OCI-LY7 (cell line): ENCODE data around the gene SLC25A25. TPM values are rescaled to one million over a fixed set of nuclear protein-coding genes. Genes with fewer than 3 reads are reported as not detected.

Source experiments
- BruUV-seq: library from RNA; stranded (reverse); fragments of 400-500 nt; replicated peaks from 2 replicates; lab custom pipeline; 2021; lab: Mats Ljungman, UMichigan
- CTCF ChIA-PET: fragments of 300-600 bp; sonication (Branson Sonifier 250); formaldehyde crosslinking; loops from one replicate; lab custom pipeline; 2022; ENCODE audit warnings: antibody characterized with exemption; ENCODE audit not compliant: unreplicated experiment; lab: Charles Lee
- POLR2A ChIA-PET: fragments of 300-600 bp; sonication (Branson Sonifier 250); formaldehyde crosslinking; loops from one replicate; lab custom pipeline; 2022; ENCODE audit warnings: antibody characterized with exemption; lab: Charles Lee
- DNase-seq: peaks from one replicate; pipeline ENCODE4 v3.0.0-alpha.2; 2015; ENCODE audit warnings: low spot score
- H2AFZ ChIP-seq: fragments of 200-600 bp; sonication (generic), shearing (Covaris generic); 2 replicates; pipeline ENCODE4 v1.6.1; 2014; ENCODE audit warnings: mild to moderate bottlenecking, antibody characterized with exemption, low read length, moderate library complexity
- H3K27ac ChIP-seq: fragments of 200-600 bp; sonication (generic); 2 replicates; pipeline ENCODE4 v1.5.1; 2014; ENCODE audit warnings: mixed run types, low read depth, mild to moderate bottlenecking, moderate library complexity, low read length, inconsistent platforms; ENCODE audit not compliant: poor library complexity, severe bottlenecking
- H3K36me3 ChIP-seq: fragments of 200-600 bp; sonication (generic); 2 replicates; pipeline ENCODE4 v1.6.1; 2014; ENCODE audit warnings: mild to moderate bottlenecking, antibody characterized with exemption, low read length, moderate library complexity, mixed read lengths; ENCODE audit not compliant: insufficient read depth
- H3K4me1 ChIP-seq: fragments of 200-600 bp; sonication (generic); 2 replicates; pipeline ENCODE4 v1.5.1; 2014; ENCODE audit warnings: mild to moderate bottlenecking, low read length; ENCODE audit not compliant: insufficient read depth, poor library complexity, severe bottlenecking
- H3K4me2 ChIP-seq: fragments of 200-600 bp; sonication (generic); 2 replicates; pipeline ENCODE4 v1.6.1; 2014; ENCODE audit warnings: mild to moderate bottlenecking, low read length
- H3K4me3 ChIP-seq: fragments of 200-600 bp; sonication (generic); 2 replicates; pipeline ENCODE4 v1.5.1; 2014; ENCODE audit warnings: mild to moderate bottlenecking, low read depth, low read length; ENCODE audit not compliant: poor library complexity, severe bottlenecking
- H3K79me2 ChIP-seq: fragments of 200-600 bp; sonication (generic); 2 replicates; pipeline ENCODE4 v1.6.1; 2016; ENCODE audit warnings: low read depth, mild to moderate bottlenecking, low read length, moderate library complexity, mixed read lengths; ENCODE audit not compliant: insufficient read depth
- H3K9me2 ChIP-seq: fragments of 200-600 bp; sonication (generic); 2 replicates; pipeline ENCODE4 v1.6.1; 2016; ENCODE audit warnings: mild to moderate bottlenecking, low read length, mixed read lengths; ENCODE audit not compliant: insufficient read depth
- H3K9me3 ChIP-seq: fragments of 200-600 bp; sonication (generic); 2 replicates; pipeline ENCODE4 v1.6.1; 2014; ENCODE audit warnings: mild to moderate bottlenecking, mixed run types, low read length, mixed read lengths
- H4K20me1 ChIP-seq: fragments of 200-600 bp; sonication (generic); 2 replicates; pipeline ENCODE4 v1.6.1; 2014; ENCODE audit warnings: mild to moderate bottlenecking, antibody characterized with exemption, low read length, moderate library complexity, mixed read lengths; ENCODE audit not compliant: insufficient read depth
- CTCF ChIP-seq: fragments of 200-600 bp; sonication (generic); conservative IDR thresholded peaks from 2 replicates; pipeline ENCODE4 v1.5.1; 2014; ENCODE audit warnings: mild to moderate bottlenecking, antibody characterized with exemption, low read length, moderate library complexity, mixed read lengths
- EZH2phosphoT487 ChIP-seq: fragments of 200-600 bp; sonication (generic); IDR thresholded peaks from 2 replicates; pipeline ENCODE4 v1.6.1; 2018; ENCODE audit warnings: low read depth, borderline replicate concordance, mild to moderate bottlenecking, mixed run types, antibody characterized with exemption, low read length, moderate library complexity, mixed read lengths
- intact Hi-C: fragments of 100-400 bp; cut with micrococcal nuclease; formaldehyde crosslinking; loops from one replicate; pipeline ENCODE4 v1.10.0; 2022; ENCODE audit not compliant: unreplicated experiment
- total RNA-seq, 2 experiments: library from RNA; depleted of rRNA in 1 of 2; stranded (reverse); fragments of >200 nt in 1 of 2; shearing (Covaris generic) in 1 of 2; gene quantifications; 2 replicates each; pipeline ENCODE4 v1.2.3, GENCODE V29; 2014 to 2022

SLC25A25 gene
- total RNA-seq, 2 experiments from 2014 or later: 17.6 to 21.4 TPM

GRCh38 chr9:128105538-128106175 lies 37.6 kb downstream of the SLC25A25 start:
- H3K4me1 ChIP-seq: peaks cover 6% of the 10 kb centered on the region
- no peaks in the 10 kb centered on the region for H4K20me1 ChIP-seq
- BruUV-seq: no TSS peak
- peaks cover 89% of the 10 kb centered on the region for H3K36me3 ChIP-seq
- DNase-seq: no peak
- H3K4me3 ChIP-seq: no peak overlapping the region
- no peaks in the 10 kb centered on the region for H3K79me2 ChIP-seq
- no peaks in the 10 kb centered on the region for H3K9me3 ChIP-seq
- TF ChIP-seq CTCF (no peak), EZH2phosphoT487 (no peak)
- intact Hi-C loops: no loop called here
- CTCF ChIA-PET: no interaction called here
- no peak overlapping the region for H3K4me2 ChIP-seq
- no peaks in the 10 kb centered on the region for H3K9me2 ChIP-seq
- no peak overlapping the region for H2AFZ ChIP-seq
- POLR2A ChIA-PET: no interaction called here
- no peak overlapping the region for H3K27ac ChIP-seq

DNA sequence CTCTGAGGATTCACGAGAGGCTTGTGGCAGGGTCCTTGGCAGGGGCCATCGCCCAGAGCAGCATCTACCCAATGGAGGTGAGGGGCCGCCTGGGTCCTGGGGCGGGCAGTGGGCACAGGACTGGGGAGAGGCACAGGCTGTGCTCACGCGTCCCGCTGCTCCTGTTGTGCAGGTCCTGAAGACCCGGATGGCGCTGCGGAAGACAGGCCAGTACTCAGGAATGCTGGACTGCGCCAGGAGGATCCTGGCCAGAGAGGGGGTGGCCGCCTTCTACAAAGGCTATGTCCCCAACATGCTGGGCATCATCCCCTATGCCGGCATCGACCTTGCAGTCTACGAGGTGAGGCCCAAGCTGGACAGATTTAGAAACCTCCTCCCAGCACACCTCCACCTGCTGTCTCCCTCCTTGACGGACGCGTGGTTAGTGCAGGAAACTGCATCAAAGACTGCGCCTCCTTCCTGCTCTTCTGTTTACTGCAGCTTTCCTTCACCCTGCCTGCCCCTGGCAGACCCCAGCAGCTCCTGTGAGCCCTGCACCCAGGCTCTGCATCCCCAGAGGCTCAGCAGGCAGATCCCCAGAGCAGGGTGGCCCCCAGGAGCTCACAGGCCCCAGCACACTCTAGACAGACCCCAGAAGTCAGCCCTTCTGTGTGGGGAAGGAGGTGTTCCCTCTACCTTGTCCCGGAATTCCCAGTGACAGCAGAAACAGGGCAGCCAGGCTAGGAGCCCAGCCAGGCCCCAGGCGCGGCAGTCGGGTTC lies 38.3 kb downstream of the SLC25A25 start:
- H2AFZ ChIP-seq: no peak overlapping the region
- POLR2A ChIA-PET: no interaction called here
- no peak overlapping the region for H3K27ac ChIP-seq
- BruUV-seq: no TSS peak
- intact Hi-C loops: no loop called here
- CTCF ChIA-PET: no interaction called here
- TF ChIP-seq EZH2phosphoT487 (no peak), CTCF (no peak)
- no peak overlapping the region for H3K4me3 ChIP-seq
- peaks cover 6% of the 10 kb centered on the region for H3K4me1 ChIP-seq
- H3K9me3 ChIP-seq: no peaks in the 10 kb centered on the region
- no peak for DNase-seq
- H3K4me2 ChIP-seq: no peak overlapping the region
- no peaks in the 10 kb centered on the region for H3K79me2 ChIP-seq
- H4K20me1 ChIP-seq: no peaks in the 10 kb centered on the region
- no peaks in the 10 kb centered on the region for H3K9me2 ChIP-seq
- peaks cover 88% of the 10 kb centered on the region for H3K36me3 ChIP-seq

- intact Hi-C loops: no loop called here
- no peaks in the 10 kb centered on the region for H3K9me3 ChIP-seq
- H3K79me2 ChIP-seq: no peaks in the 10 kb centered on the region
- peaks cover 85% of the 10 kb centered on the region for H3K36me3 ChIP-seq
- ChIA-PET POLR2A (no interaction called here), CTCF (no interaction called here)
- BruUV-seq: no TSS peak
- no peak for DNase-seq
- peaks cover 6% of the 10 kb centered on the region for H3K4me1 ChIP-seq
- H3K27ac ChIP-seq: no peak overlapping the region
- no peak overlapping the region for H2AFZ ChIP-seq
- no peak for TF ChIP-seq EZH2phosphoT487
- TF ChIP-seq CTCF: no peak
- H4K20me1 ChIP-seq: no peaks in the 10 kb centered on the region
- no peaks in the 10 kb centered on the region for H3K9me2 ChIP-seq
- H3K4me3 ChIP-seq: no peak overlapping the region
- H3K4me2 ChIP-seq: no peak overlapping the region
Observed at GRCh38 chr9:128106940-128107467, 39.0 kb downstream of the SLC25A25 start.
